Measurements from ENCODE around the gene GMPS. TPM values are rescaled to one million over a fixed set of nuclear protein-coding genes. Genes with fewer than 3 reads are reported as not detected.
"Not testable (repeated sequence)": the region's sequence is repeated elsewhere in the genome, so short reads cannot be mapped to it uniquely, and the experiment has no call there.

Gene GMPS
- 34.0 and 65.1 TPM in 2 replicates for total RNA-seq

DNA sequence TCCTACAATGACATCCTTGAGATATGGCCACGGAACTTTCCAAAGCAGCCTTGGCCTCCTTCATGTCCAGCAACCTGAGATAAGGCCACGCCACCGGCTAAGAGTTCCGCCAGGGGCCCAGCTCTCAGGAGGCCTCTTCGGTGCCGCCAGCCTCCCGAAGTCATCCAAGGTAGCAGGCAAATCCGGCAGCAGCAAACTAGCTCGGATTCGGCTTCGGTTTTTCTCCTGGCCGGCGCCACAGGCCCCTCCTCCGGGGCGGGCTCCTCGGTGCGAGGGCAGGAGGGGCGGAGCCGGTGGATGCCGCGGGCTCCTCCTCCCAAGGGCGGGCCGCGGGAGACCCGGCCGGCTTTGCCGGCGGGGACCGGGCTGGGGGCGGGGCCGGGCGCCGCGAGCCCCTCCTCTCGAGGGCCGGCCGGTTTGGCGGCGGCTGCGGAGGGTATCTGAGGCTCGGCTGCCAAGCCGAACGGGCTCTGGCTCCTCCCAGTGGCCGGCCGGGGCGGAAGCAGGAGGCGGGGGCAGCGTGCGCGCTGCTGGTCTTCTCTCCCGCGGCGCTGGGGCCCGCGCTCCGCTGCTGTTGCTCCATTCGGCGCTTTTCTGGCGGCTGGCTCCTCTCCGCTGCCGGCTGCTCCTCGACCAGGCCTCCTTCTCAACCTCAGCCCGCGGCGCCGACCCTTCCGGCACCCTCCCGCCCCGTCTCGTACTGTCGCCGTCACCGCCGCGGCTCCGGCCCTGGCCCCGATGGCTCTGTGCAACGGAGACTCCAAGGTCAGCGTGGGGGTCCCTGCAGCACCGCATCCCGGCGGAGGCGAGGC, at the start of gene GMPS:
Gene GMPS, plus strand, starts transcription at position 518 of the 812 bp plus-strand sequence. Its CDS starts 221 bp downstream, at position 739.
- peak; percentile 95 for DNase-seq

DNA sequence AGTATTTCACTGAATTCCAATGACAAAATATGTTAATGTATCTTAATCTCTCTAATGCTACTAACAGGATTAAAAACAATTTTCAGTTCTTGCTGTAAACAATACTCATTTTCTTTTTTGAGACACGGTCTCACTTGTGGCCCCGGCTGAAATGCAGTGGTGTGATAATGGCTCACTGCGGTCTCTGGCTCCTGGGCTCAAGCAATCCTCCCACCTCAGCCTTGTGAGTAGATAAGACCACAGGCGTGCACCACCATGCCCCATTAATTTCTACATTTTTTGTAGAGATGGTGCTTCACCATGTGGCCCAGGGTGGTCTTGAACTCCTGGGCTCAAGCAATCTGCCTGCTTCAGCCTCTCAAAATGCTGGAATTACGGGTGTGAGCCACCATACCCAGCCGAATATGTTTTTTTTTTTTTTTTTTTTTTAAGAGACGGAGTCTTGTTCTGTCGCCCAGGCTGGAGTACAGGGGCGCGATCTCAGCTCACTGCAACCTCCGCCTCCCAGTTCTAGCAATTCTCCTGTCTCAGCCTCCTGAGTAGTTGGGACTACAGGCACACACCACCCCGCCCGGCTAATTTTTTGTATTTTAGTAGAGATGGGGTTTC, 41.9 kb upstream of the GMPS start:
- not testable (repeated sequence) for DNase-seq

DNA sequence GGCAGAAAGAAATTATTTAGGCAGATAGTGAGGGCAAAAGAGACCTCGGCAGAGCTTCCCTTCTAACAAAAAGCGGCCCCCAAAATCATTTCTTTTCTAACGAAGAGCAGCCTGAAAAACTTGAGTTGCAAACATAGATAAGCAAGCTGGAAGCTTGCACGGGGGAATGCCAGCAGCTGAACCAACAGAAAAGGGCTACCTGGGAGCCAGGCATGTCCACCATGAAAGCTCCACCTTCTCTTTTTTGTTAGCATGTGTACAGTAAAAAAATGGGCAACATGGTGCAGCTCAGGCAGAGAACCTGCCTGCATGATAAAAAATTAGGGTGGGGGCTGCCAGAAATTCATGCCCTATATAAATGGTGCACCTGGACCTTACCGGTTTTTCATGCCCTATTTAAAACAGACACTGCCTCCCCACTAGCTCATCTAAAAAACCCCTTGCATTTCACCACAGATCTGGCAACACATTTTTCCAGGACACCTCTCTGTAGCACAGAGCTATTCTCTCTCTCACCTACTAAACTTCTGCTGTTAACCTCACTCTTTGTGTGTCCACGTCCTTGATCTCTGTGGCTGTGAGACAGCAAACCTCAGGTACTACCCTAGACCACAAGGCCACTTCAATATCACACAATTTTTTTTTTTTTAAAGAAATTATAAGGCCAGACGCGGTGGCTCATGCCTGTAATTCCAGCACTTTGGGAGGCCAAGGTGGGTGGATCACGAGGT, 34.9 kb upstream of the GMPS start:
- no peak for DNase-seq

DNA sequence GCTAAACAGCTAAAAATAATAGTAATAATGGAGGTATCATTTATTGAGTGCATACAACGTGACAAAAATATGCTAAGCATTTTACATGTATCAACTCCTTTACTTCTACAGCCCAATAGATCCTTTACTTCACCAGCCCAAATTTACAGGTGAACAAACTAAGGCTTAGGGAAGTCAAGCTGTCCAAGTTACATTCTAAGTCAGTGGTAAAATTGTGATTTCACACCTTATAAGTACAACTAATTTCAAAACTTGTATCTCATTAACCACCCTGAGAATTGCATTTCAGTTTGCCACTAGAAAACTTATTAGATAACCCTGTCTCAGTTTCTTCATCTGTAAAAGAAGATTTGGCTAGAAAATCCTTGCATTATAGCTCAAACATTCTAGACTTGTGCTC, 26.9 kb upstream of the GMPS start:
- DNase-seq, result no peak

DNA sequence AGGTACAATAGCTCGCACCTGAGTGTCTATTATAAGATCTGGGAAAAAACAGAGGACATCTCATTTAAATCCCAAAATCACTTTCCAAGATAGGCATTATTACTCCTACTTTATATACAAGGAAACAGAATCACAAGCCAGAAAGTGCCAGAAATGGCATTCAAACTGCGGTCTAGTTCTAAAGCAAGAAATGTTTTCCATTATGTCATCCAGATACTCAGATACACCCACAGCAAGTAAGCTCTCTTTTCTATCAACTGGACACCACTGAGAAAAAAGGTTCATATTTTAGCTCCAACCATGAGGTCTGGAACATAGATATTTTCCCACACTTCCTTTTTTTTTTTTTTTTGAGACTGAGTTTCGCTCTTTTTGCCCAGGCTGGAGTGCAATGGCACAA, 24.3 kb upstream of the GMPS start:
- DNase-seq, result peak; percentile 15

DNA sequence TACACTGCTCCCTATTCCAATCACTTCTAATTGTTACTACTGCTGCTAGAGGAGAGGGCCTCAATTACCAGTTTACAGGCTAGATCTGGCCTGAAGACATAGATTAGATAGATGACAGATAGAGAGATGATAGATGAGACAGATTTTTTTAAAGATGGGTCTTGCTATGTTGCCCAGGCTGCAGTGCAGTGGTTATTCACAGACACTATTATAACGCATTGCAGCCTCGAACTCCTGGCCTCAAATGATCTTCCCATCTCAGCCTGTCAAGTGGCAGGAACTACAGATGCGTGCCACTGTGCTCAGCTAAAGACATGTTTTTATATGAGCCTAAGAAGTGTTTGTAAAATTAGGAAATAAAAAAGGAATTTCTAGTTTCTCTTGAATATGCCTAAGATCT, 22.5 kb upstream of the GMPS start:
- DNase-seq, result no peak

DNA sequence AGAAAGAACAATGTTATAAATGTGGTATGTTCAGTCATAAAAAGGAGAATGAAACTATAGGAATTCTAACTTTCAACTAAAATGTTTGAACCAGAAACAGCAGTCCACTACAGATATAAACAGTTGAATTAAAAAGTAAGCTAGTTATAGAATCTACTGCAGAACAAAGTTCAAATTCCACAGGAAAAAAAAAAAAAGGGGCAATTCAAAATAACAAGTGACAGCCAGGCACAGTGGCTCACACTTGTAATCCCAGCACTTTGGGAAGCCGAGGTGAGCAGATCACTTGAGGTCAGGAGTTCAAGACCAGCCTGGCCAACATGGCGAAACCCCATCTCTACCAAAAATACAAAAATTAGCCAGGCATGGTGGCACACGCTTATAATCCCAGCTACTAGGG, 21.0 kb upstream of the GMPS start:
- not testable (repeated sequence) for DNase-seq

DNA sequence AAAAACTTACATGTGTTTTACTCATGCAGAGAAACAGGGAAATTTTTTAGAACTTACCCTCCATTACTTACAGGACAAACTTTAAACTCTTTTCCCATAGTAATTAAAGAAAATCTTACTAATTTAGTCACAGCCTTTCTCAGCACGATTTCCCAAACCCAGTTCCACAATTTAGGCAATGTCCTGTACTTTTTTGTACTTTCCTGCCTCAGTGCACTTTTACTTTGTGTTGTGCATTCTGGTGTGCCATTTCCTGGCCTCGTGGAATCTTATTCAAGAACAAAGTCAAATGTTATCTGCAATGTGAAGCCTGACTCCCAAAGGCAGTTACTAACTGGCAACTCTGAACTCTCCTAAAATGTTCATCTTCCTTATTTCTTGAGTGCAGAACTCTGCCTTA, 18.1 kb upstream of the GMPS start:
- peak; percentile 17 for DNase-seq

DNA sequence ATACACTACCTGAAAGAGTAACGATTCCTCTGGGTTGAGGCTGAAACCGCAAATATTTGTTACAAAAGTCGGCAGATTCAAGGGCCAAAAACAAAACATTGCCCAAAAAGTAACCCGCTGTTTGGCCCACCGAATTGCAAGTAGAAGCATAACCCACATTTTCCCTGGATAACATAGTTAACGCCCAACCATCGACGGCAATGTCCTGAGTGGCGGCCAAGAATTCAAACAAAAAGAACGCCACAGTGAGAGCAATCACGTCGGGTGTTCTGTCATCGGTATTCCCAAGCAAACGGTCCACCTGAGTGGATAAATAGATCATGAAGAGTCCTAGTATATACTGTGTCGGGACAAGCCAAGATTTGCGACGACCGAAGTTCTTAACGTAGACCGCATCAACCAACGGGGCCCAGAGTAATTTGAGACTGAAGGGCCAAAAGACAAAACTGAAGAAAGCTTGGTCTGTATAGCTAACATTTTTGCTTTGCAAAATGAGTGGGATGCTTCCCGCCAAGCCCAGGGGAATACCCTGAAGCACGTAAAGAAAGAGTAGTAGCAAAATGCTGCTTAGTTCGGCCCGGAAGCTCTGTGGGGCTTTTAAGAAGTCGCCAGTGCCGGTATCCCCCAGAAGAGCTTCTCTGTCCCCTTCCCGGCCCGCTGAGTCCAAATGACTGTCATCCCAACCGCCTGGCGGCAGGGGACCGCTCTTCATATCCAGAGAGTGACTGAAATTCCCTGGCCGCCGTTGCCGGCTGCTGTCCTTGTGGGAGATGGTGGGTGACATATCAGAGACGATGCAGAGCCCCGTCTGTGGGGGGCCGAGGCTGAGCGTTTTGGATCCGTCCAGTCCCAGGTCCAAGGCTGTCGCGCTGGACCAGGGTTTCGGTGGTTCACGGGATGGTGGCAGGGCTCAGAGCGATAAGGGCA, 17.0 kb upstream of the GMPS start:
- peak; percentile 35 for DNase-seq

DNA sequence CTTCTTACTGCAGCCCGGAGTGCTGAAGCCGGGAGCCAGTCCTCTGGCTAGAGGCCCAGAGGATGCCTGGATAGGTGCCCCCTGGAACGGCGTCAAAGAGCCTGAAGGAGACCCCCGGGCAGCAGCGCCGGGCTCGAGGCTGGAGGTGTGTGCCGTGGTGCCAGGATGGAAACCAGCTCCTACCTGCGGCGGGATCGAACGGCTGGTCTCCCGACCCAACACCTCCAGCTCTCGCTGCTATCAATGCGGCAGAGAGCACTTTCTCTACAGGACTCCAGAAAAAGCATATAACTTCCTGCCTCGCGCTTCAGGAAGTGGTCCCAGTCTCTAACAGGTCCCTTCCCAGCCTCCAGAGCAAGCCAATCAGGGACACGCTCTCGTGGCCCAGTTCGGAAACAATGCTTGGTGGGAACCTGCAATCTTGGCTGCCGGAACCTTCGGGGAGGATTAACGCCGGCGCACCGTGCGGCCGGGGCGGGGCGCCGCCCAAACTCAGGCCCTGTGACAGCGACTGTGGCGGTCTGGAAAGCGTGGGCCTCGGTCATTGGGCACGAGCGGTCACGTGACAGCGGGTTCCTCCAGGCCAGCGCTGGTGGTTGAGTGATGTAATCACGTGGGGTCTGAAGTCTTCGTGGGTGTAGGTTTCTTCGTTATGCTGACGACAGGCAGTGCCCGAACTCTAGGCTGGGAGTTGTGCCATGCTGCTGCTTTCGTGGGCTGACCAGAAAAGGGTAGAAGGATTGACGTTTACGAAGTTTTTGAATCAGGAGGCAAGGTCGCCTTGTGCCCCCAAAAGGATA, 16.1 kb upstream of the GMPS start, which contains the start of gene SLC33A1:
Gene SLC33A1, minus strand, starts transcription at position 287 of the 800 bp plus-strand sequence. CDS start 430 bp downstream, outside the sequence.
- DNase-seq, result peak; percentile 100

DNA sequence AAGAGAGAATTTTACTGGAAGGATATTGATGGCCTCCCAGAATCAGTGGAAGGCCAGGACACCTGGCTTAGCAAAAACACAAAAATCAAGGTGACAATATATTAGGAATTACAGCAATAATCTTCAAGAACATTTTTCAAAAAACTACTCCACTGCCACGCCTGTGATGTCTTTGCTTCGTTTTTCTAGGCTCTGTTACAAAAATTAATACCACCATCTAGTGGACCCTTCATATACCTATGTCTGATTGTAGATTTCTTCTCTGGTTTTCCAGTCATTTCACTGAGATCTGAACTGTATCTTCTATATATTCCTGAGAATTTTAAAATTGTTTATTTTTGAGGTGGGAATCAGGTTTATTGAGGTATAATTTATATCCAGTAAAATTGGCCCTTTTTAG, 10.6 kb upstream of the GMPS start:
- DNase-seq, result peak; percentile 43

DNA sequence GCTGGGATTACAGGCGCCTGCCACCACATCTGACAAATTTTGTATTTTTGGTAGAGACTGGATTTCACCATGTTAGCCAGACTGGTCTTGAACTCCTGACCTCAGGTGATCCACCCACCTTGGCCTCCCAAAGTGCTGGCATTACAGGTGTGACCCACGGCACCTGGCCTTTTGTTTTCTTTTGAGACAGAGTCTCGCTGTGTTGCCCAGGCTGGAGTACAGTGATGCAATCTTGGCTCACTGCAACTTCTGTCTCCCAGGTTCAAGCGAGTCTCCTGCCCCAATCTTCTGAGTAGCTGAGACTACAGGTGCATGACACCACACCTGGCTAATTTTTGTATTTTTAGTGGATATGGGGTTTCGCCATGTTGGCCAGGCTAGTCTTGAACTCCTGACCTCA, 10.0 kb upstream of the GMPS start:
- DNase-seq, result not testable (repeated sequence)

DNA sequence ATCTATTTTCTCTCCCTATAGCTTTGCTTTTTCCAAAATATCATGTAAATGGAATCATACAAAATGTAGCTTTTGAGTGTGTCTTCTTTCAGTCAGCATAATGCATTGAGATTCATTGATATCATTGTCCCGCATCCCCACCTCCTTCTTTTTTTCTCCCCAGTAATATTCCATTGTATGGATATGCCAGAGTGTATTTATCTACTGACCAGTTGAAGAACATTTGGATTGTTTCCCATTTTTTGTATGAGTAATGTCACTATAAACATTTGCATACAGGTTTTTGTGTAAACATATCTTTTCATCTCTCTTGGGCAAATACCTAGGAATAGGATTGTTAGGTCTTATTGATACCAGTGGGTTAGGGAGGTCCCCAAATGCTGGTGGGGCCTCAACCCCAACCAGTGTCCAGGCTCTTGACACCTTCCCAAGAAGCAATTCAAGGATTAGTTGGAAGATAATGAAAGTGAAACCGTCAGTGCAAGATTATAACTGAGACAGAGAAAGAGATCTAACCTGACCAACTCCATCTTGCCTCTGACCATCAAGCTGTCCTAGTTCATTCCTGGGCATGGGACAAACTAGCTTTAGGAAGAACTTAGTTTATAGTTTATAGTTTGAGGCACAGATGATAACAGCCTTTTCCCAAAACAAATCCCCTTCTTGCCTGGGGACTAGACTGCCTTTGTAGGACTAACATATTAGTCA, 8.8 kb upstream of the GMPS start:
- DNase-seq, result no peak

DNA sequence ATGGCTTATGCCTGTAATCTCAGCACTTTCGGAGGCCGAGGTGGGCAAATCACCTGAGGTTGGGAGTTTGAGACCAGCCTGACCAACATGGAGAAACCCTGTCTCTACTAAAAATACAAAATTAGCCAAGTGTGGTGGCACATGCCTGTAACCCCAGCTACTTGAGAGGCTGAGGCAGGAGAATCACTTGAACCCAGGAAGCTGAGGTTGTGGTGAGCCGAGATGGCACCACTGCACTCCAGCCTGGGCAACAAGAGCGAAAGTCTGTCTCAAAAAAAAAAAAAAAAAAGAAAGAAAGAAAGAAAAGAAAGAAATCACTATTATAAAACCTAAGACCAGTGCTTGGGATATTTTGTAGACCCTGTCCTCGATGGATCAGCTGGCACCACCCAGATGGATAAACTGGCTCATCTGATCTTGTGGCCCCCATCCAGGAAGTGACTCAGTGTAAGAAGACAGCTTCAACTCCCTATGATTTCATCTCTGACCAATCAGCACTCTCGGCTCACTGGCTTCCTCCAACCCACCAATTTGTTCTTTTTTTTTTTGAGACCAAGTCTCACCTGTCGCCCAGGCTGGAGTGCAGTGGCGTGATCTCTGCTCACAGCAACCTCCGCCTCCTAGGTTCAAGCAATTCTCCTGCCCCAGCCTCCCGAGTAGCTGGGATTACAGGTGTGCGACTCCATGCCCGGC, 8.0 kb upstream of the GMPS start:
- DNase-seq, result peak; percentile 44

DNA sequence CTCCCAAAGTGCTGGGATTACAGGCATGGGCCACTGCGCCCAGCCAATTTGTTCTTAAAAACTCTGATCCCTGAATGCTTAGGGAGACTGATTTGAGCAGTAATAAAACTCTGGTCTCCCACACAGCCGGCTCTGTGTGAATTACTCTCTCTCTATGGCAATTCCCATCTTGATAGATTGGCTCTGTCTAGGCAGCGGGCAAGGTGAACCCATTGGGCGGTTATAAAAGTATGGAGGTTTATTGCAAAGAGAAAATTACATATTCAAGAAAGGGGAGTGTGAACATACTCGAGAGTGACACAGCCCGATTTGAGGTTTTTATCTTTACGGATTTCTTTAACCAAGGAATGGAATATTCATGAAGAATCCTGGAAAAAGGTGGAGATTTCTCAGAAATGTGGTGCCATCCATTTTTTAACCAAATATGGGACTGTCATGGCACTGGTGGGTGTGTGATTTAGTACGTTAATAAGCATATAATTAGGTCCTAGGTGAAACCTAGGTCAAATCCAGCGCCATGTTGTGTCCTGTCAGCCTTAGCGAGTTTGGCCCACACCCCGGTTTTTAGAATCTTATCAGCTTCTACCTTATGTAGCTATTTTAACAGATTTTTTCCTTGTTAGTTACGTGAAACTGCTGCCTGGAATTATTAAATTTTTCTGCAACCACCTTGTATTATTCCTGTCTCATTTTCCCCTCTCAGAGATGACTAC, 7.2 kb upstream of the GMPS start:
- DNase-seq, result no peak

DNA sequence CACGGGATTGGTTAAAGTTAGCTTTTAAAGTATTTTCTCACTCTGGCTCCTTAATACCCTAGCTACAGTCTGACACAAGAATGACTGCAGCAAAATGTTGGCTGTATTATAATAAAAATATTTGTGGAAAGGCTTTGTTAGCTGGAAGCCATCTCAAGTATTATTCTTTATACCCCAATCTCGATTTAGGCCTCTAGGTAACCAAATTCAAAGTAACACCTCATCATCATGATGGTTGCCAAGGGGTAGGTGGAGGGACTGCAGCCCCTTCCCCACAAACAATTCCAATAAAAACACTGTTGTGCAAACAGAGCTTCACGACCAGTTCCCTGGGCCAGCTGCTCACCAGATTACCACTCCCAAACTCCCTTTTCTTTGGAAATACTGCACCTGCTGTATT, 759 bp upstream of the GMPS start:
- DNase-seq, result no peak

DNA sequence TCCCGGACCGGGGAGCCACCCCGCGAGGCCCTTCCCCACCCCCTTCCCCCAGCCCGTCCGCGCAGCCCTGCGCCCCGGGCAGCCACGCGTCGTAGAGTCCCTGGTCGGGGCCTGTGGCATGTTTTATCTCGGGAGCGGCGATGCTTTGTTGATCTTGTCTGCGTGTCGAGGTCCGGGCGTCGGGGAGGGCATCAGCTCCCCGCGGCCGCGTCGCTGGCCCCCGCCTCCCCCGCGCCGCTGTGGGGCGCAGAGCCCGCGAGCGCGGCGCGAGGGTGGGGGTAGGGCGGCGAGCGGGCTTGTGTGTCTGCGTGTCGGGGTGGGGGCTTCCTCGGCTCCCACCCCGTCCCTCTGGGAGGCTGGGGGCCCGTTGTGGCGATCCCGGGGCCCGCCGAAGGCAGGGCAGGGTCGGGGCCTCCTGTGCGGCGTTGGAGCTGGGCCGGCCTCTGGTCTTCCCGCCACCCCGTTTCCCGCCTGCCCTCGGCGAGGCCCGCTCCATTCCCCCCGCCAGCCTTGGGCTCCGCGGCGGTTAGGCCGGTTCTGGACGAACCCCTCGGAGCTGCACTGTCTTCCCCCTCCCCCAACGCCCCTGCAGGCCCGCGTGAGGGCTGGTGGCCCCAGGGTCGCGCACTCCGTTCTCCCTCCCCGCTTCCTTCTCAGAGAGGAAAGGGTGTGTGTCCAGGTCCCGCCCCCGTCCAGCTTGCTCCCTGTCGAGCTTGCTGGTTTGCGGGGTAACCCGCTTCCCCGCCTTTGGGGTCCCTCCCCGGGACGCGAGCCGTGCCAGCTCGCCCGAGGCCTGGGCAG, 695 bp downstream of the GMPS start:
- peak; percentile 54 for DNase-seq

DNA sequence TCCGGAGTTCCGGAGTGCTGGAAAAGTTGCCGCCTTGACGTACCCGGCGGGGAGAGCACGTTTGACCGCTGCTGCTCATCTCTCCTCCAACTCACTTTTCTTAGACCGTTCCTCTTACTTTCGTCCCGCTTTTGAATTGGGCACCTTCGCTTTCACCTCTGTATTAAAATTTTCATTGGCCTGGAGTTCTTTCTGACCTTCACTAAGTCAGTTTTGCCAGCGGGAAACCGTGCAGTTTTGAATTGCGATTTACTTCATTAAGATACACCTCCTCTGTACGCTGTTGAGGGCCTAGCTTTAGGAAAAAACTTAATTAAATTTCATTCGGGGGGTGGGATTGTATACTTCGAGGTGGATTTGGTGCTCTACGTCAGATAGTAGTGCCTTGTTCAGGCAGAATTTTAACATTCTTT, 1.3 kb downstream of the GMPS start:
- DNase-seq, result no peak

Data from dermis blood vessel endothelial cell (primary cell).